HG03196 (cell line): ENCODE results near the gene CSF1.
"Not testable (repeated sequence)": the region's sequence is repeated elsewhere in the genome, so short reads cannot be mapped to it uniquely, and the experiment has no call there.

Source experiments
- ATAC-seq: cut with Tn5 transposase; IDR thresholded peaks from one replicate; pipeline ENCODE4 v1.9.1; 2021; ENCODE audit not compliant: unreplicated experiment

The CSF1 gene

DNA sequence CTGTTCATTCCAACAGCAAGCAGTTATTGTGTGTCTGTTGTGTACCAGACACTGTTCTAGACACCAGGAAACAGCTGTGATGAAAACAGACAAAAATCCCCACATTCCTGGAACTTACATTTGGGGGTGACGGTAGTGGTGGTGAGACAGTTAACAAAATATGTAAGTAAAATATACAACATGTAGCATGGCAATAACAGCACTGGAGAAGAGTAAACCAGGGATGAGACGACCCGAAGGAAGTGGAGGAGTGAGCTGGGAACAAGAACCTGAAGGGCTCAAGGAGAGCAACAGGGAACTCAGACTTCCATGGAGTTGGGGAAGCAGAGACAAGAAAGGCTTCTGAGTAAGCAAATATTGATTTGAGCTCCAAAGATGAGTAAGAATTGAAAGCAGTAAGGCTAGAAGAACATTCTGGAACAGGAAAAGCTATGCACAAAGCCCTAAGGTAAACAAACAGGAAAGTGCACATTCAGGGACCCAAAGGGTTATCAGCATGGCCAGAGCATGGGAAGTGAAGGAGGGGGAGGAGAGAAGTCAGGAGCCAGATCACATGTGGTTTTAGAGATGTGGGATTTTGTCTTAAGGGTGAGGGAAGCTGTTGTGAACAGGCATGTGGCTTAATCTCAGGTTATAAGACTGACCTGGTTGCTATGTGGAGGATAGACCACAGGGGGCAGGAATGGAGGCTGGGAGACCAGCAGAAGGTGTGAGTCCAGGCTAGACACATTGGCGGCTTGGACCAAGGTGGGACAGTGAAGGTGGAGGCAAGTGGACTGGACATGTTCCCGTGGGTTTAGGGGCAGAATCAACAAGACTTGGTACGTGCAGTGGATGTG is 7.3 kb downstream of the CSF1 start:
- ATAC-seq = no peak

DNA sequence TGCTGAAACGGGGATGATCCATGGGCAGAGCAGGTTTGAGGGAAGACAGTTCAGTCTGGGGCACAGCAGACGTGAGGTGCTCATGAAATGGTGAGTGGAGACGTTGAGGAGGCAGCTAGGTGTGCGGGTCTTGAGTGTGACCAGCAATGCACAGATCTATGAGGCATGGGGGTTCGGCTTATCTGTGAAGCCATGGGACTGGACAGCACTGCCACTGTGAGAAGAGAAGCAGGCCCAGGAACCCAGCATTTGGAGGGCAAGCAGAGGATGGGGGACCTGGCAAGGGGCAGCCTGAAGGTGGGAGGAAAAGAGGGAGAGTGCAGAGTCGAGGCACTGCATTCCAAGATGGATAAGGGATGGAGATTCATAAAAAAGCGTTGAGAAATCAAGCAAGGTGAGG is 8.0 kb downstream of the CSF1 start:
- ATAC-seq = no peak

DNA sequence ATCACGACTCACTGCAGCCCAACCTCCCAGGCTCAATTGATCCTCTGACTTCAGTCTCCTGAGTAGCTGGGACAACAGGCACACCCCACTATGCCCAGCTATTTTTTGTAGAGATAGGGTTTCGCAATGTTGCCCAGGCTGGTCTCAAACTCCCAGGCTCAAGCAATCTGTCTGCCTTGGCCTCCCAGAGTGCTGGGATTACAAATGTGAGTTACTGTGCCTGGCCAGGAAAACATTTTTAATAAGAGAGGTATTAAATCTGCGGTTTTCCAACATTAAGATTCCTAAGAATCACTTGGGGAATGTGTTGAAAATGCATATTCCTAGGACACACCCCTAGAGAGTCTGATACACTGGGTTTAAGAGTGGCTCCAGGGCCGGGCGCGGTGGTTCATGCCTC is 8.7 kb downstream of the CSF1 start:
- ATAC-seq = no peak

DNA sequence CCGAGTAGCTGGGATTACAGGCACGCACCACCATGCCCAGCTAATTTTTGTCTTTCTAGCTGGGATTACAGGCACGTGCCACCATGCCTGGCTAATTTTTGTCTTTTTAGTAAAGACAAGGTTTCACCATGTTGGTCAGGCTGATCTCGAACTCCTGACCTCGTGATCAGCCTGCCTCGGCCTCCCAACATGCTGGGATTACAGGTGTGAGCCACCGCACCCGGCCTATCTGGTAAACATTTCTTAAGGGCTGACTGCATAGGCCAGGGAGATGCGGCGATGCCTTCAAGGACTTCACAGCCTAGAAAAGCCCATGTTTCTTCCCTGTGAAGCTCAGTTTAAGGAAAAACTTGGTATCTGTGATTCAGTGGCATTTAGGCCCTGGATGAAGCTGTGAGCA is 9.7 kb downstream of the CSF1 start:
- not testable (repeated sequence) for ATAC-seq

DNA sequence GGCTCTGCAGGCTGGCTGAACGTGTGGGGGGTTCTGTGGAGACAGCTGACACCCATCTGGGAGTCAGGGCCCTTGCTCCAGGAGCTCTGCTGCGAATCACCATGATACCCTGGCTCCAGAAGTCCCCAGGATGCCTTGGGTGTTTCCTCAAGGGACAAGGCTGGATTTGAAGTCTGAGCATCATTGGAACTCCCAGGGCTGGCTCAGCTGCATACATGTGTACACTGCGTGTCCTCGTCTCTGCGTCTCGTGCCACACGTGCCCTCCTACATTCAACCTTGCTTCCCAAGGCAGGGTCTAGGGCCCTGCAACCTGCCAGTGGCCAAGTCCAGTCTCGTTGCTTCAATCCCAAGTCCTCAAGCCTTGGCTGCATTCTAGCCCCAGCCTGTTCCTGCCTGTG is 11.7 kb downstream of the CSF1 start:
- ATAC-seq = no peak

DNA sequence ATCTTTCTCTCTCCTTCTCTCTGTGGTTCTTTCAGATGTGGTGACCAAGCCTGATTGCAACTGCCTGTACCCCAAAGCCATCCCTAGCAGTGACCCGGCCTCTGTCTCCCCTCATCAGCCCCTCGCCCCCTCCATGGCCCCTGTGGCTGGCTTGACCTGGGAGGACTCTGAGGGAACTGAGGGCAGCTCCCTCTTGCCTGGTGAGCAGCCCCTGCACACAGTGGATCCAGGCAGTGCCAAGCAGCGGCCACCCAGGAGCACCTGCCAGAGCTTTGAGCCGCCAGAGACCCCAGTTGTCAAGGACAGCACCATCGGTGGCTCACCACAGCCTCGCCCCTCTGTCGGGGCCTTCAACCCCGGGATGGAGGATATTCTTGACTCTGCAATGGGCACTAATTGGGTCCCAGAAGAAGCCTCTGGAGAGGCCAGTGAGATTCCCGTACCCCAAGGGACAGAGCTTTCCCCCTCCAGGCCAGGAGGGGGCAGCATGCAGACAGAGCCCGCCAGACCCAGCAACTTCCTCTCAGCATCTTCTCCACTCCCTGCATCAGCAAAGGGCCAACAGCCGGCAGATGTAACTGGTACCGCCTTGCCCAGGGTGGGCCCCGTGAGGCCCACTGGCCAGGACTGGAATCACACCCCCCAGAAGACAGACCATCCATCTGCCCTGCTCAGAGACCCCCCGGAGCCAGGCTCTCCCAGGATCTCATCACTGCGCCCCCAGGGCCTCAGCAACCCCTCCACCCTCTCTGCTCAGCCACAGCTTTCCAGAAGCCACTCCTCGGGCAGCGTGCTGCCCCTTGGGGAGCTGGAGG is 12.7 kb downstream of the CSF1 start:
- no peak for ATAC-seq

DNA sequence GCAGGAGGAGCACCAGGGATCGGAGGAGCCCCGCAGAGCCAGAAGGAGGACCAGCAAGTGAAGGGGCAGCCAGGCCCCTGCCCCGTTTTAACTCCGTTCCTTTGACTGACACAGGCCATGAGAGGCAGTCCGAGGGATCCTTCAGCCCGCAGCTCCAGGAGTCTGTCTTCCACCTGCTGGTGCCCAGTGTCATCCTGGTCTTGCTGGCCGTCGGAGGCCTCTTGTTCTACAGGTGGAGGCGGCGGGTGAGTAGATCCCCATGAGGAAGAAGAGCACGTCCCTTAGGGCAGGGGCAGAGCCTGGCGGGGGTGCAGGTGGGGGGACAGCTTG is 13.3 kb downstream of the CSF1 start:
- ATAC-seq = no peak

DNA sequence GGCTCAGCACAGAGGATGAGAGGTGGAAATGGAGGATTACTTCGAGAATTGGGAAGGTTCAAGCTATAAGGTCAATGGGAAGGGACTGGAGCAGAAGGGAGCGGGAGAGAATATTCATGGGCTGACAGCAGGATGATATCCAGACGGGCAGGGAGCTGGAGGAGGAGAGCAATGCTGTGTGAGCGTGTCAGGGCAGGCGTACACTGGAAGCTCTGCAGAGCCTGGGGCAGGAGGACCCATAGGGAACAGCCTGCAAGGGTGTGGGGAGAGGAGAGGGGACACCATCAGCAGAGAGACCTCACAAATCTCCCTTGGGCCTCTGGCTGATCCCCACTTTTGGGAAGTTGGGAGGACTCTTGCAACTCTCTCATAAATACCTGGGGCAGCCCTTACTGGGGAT is 13.7 kb downstream of the CSF1 start:
- ATAC-seq = no peak

DNA sequence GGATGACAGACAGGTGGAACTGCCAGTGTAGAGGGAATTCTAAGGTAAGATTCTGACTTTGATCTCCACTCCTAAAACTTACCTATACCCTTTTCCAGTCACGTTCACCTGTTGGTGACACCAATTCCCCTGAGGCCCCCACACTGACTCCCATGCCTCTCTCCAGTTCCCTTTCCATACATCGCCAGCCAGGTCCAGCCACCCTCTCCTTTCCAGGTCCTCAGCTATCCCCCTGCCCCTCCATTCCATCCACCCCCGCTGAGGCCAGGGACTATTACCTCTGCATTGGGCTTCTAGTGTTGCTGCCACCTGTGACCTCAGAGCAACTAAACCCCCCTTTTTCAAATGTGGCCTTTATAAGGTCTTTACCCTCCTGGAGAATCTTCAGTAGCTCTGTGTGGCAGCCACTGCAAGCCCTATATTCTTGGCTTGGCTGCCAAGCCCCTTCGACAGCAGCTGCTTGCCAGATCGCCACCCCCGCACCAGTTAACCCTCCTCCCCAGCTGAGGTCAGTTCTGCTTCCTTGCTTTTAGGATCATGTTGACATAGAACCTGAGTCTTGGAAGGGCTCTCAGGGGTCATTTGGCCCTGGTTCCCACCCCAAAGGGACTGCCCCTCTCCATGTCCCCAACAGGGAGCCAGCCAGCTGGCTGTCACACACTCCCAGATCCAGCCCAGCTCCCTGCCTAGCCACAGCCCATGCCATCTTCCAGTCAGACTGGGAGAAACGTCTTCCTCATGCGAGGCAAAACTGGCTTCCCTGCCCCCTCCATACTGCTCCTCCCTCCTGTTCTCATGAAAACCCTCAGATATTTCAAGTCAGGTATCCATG is 14.7 kb downstream of the CSF1 start:
- no peak for ATAC-seq

DNA sequence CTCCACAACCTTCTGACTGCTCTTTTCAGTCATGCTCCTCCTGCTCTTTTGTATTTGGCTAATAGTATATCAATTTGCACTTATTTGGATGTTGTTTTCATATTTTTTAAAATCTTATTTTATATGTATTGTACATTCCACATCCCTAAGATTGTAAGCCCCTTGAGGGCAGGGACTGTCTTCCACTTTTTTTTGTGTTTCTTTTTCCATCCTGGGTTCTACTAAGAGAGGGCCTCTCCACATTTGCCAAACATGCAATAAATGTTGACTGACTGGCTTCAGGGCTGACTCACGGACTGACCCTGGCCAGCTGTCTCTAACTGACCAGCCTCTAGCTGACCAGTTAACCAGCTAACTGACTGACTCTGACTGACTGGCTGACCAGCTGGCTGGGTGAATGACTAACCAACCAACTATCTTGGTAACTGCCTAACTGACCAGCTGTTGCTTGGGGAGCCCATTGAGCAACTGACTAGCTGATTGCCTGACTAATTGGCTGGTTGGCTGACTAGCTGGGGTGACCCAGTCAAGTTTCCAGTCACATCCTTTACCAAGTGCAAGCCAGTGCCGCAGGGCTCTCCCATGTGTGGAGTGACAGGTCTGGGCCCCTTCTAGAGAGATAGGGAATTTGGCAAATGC is 16.1 kb downstream of the CSF1 start:
- no peak for ATAC-seq

DNA sequence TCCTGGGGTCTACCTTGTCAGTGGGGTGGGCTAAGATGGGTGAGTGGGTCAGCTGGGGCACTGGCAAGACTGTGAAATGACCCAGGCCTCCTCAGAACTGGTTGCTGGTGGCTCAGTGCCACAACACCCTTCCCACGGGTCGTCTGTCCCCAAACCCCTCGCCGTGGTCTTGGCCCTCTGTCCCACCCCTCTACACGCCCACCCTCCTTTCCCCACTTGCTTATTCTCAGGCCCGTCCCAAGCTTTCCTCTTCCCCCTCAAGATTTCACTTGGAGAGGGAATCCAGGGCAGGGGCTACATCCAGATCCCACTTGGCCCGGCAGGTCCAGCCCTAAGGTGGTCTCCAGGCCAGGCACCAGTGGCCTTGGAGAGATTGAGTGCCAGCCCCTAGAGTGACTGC is 16.7 kb downstream of the CSF1 start:
- ATAC-seq = no peak

DNA sequence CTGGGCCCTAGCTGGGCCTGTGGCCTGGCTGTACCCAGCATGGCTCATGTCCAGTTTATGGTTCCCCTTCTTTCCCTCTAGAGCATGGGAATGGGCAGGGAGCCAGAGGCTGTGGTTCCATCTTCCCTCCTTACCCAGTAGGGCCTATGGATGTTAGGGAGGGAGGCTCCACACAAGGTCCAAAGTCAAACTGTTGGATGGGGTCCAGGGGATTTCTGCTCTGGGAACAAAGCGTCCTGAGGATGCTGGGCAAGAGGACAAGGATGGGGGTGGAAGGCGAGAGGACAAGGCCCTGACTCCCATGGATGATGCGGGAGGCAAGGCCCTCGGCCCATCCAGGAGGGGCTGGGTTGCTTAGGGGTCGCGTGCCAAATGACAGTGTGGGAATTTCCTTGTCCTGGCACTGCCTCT is 17.3 kb downstream of the CSF1 start:
- no peak for ATAC-seq

DNA sequence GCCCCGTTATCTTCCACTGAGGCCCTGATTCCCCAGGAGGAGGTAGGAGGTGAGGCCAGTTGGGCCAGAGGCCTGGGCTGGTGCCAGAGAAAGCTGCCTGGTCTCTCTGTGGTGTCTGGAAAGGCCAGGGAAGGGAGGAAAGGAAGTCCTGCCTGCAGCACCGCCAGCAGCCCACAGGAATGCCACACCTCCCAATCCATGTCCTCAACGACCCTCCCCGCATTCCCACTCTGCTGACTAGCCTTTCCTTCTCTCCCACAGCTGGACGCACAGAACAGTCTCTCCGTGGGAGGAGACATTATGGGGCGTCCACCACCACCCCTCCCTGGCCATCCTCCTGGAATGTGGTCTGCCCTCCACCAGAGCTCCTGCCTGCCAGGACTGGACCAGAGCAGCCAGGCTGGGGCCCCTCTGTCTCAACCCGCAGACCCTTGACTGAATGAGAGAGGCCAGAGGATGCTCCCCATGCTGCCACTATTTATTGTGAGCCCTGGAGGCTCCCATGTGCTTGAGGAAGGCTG is 18.0 kb downstream of the CSF1 start:
- no peak for ATAC-seq

DNA sequence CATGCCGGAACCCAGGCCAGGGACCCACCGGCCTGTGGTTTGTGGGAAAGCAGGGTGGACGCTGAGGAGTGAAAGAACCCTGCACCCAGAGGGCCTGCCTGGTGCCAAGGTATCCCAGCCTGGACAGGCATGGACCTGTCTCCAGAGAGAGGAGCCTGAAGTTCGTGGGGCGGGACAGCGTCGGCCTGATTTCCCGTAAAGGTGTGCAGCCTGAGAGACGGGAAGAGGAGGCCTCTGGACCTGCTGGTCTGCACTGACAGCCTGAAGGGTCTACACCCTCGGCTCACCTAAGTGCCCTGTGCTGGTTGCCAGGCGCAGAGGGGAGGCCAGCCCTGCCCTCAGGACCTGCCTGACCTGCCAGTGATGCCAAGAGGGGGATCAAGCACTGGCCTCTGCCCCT is 18.5 kb downstream of the CSF1 start:
- no peak for ATAC-seq

DNA sequence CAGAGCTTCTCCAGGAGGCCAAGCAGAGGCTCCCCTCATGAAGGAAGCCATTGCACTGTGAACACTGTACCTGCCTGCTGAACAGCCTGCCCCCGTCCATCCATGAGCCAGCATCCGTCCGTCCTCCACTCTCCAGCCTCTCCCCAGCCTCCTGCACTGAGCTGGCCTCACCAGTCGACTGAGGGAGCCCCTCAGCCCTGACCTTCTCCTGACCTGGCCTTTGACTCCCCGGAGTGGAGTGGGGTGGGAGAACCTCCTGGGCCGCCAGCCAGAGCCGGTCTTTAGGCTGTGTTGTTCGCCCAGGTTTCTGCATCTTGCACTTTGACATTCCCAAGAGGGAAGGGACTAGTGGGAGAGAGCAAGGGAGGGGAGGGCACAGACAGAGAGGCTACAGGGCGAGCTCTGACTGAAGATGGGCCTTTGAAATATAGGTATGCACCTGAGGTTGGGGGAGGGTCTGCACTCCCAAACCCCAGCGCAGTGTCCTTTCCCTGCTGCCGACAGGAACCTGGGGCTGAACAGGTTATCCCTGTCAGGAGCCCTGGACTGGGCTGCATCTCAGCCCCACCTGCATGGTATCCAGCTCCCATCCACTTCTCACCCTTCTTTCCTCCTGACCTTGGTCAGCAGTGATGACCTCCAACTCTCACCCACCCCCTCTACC is 19.1 kb downstream of the CSF1 start:
- ATAC-seq = no peak

DNA sequence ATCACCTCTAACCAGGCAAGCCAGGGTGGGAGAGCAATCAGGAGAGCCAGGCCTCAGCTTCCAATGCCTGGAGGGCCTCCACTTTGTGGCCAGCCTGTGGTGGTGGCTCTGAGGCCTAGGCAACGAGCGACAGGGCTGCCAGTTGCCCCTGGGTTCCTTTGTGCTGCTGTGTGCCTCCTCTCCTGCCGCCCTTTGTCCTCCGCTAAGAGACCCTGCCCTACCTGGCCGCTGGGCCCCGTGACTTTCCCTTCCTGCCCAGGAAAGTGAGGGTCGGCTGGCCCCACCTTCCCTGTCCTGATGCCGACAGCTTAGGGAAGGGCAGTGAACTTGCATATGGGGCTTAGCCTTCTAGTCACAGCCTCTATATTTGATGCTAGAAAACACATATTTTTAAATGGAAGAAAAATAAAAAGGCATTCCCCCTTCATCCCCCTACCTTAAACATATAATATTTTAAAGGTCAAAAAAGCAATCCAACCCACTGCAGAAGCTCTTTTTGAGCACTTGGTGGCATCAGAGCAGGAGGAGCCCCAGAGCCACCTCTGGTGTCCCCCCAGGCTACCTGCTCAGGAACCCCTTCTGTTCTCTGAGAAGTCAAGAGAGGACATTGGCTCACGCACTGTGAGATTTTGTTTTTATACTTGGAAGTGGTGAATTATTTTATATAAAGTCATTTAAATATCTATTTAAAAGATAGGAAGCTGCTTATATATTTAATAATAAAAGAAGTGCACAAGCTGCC is 19.8 kb downstream of the CSF1 start:
- no peak for ATAC-seq

DNA sequence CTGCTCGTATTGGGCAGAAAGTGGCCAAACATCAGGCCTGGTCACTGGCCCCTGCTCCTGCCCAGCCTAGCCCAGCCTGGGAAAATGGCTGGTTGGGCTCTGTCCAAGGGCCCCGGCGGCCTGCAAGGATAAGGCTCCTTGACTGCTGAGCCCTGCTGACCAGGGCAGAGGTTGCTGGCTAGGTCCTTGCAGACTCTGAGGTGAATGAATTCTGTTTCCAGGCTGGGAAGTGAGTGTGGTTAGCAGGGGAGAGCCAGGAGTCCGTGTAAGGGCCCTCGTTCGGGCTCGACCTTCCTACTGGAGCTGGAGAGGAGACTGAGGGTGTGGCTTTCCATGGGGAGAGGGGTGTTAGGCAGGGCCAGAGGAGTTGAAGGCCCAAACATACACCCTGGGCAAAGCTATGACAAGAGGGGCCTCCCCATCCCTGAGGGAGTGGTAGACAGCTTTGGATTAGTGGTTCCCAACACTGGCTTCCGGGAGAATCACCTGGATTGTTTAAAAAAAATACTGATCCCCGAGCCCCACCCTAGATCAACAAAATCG is 20.6 kb downstream of the CSF1 start:
- ATAC-seq = no peak

DNA sequence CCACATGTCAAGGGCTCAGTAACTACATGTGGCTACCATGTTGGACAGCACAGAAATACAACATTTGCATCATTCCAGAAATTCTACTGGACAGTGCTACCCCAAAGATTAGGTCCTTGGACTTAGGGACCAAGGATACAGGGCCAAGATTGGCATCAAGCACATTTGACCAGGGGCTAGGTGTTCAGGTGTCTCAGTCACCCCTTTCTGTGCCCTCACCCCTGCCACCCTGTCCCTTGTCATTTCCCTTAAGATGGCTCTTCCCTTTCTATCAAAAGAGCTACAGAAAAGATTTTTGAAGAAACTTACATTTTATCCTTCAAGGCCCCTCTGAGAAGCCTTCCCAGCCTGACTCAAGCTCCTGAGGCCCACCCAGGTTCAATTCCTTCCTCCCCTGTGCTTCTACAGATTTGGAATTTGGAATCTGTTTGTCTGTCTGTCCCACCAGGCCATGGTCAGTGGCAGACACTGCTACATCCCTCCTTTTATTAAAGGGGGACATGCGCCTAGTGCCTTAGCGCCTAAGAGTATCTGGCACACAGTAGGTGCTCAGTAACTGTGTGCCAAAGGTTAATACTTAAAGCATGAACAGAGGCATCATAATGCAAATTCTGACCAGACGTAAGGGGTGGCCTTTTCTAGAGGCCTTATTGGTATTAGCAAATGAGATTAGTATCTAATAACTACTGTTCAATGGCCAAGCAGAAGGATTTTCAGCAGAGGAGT is 21.4 kb downstream of the CSF1 start:
- no peak for ATAC-seq

DNA sequence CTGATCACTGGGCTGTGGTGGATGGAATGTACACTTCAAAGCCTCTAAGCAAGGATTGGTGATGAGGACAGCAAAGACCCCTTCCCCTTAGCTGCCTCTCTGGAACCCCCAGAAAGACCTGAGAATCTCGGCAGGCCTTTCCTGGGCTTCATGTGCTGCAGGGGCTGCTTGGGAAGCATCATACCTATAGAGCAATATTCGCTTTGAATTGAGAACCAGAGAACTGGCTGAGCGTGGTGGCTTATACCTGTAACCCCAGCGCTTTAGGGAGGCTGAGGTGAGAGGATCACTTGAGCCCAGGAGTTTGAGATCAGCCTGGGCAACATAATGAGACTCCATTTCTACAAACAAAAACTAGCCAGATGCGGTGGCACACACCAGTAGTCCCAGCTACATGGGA is 22.0 kb downstream of the CSF1 start:
- ATAC-seq = no peak
